Measurements from ENCODE around the gene REEP5.

GRCh38 chr5:112934366-112934663, 12.3 kb upstream of the REEP5 start:
- no peak for TF ChIP-seq CTCF (IDR thresholded peaks at IDR 0.05)
- no peak for TF ChIP-seq PRDM15 (CRISPR knock-in tag; IDR thresholded peaks at IDR 0.05)

Data from WTC11 (cell line).